Naive thymus-derived CD4-positive, alpha-beta T cell (primary cell): Measurements from ENCODE around the gene MACF1. TPM values are rescaled to one million over a fixed set of nuclear protein-coding genes. Genes with fewer than 3 reads are reported as not detected.

ENCODE experiments used
- ATAC-seq: fragments of 150-1000 bp; cut with Tn5 transposase; 2 replicates; pipeline ENCODE4 v1.10.0; 2021; ENCODE audit warnings: mild to moderate bottlenecking, moderate library complexity
- CTCF ChIA-PET: fragments of 350-600 bp; sonication (Branson Sonifier 250); formaldehyde crosslinking; loops from one replicate; lab custom pipeline; 2021; ENCODE audit warnings: antibody characterized with exemption; lab: Charles Lee
- POLR2A ChIA-PET: fragments of 350-600 bp; sonication (Branson Sonifier 250); formaldehyde crosslinking; loops from one replicate; lab custom pipeline; 2021; ENCODE audit warnings: antibody characterized with exemption, inconsistent platforms; lab: Charles Lee
- DNase-seq, 9 donors: peaks; one replicate each; pipeline versions ENCODE4 v3.0.0 to v3.0.0-alpha.2; 2020 to 2022; ENCODE audit warnings: mixed read lengths in 1 of 9
- H3K27ac ChIP-seq: one replicate; pipeline ENCODE4 v1.7.0; 2013; ENCODE audit warnings: mild to moderate bottlenecking, low read depth, low read length, moderate library complexity
- H3K27me3 ChIP-seq, 2 donors: one replicate each; pipeline ENCODE4 v1.7.0; 2013; ENCODE audit warnings: low read length in 2 of 2, mild to moderate bottlenecking in 2 of 2, moderate library complexity in 2 of 2; ENCODE audit not compliant: control insufficient read depth in 2 of 2, insufficient read depth in 2 of 2
- H3K36me3 ChIP-seq, 3 experiments: 1 replicate in 2 of 3; 2 replicates in 1 of 3; pipeline ENCODE4 v1.7.0; 2013; ENCODE audit warnings: low read length in 3 of 3, mild to moderate bottlenecking in 3 of 3, moderate library complexity in 1 of 3; ENCODE audit not compliant: insufficient read depth in 3 of 3, control insufficient read depth in 2 of 3
- H3K4me1 ChIP-seq, 2 donors: one replicate each; pipeline ENCODE4 v1.7.0; 2013; ENCODE audit warnings: low read length in 2 of 2, mild to moderate bottlenecking in 2 of 2, moderate library complexity in 1 of 2; ENCODE audit not compliant: control insufficient read depth in 2 of 2, insufficient read depth in 2 of 2
- H3K4me3 ChIP-seq: 2 replicates; pipeline ENCODE4 v1.7.0; 2013; ENCODE audit warnings: mild to moderate bottlenecking, low read length
- H3K9me3 ChIP-seq, 3 experiments: 1 replicate in 2 of 3; 2 replicates in 1 of 3; pipeline ENCODE4 v1.7.0; 2013; ENCODE audit warnings: low read length in 3 of 3; ENCODE audit not compliant: control insufficient read depth in 2 of 3
- H3K27ac Mint-ChIP-seq, 9 donors: one replicate each; pipeline ENCODE4 v1.8.0; 2020 to 2022; ENCODE audit warnings: mixed read lengths in 9 of 9, mild to moderate bottlenecking in 8 of 9, moderate library complexity in 5 of 9, inconsistent platforms in 2 of 9
- H3K27me3 Mint-ChIP-seq, 5 donors: one replicate each; pipeline ENCODE4 v1.8.0; 2021 to 2022; ENCODE audit warnings: mixed read lengths in 5 of 5, mild to moderate bottlenecking in 1 of 5
- H3K36me3 Mint-ChIP-seq, 5 donors: one replicate each; pipeline ENCODE4 v1.8.0; 2020 to 2022; ENCODE audit warnings: mixed read lengths in 5 of 5, mild to moderate bottlenecking in 3 of 5, inconsistent platforms in 1 of 5
- H3K4me1 Mint-ChIP-seq, 7 donors: one replicate each; pipeline ENCODE4 v1.8.0; 2020 to 2022; ENCODE audit warnings: mixed read lengths in 7 of 7, mild to moderate bottlenecking in 3 of 7, inconsistent platforms in 1 of 7
- H3K4me3 Mint-ChIP-seq, 10 donors: one replicate each; pipeline ENCODE4 v1.8.0; 2020 to 2022; ENCODE audit warnings: mild to moderate bottlenecking in 10 of 10, mixed read lengths in 10 of 10, moderate library complexity in 6 of 10, inconsistent platforms in 2 of 10
- H3K9me3 Mint-ChIP-seq, 11 donors: one replicate each; pipeline ENCODE4 v1.8.0; 2020 to 2022; ENCODE audit warnings: mixed read lengths in 11 of 11, mild to moderate bottlenecking in 4 of 11, inconsistent platforms in 1 of 11, moderate library complexity in 1 of 11
- intact Hi-C, 2 donors: fragments of 100-400 bp; cut with micrococcal nuclease; formaldehyde crosslinking; loops; one replicate each; pipeline ENCODE4 v1.15.1; 2023
- polyA plus RNA-seq, 2 donors: library from polyadenylated mRNA; unstranded; fragments of 300-500 nt; fragmentation: Illumina TruSeq; gene quantifications; one replicate each; pipeline ENCODE4 v1.2.3, GENCODE V29; 2021
- total RNA-seq, 6 experiments: library from RNA in 5 of 6; stranded (reverse) in 5 of 6; gene quantifications; 1 replicate in 5 of 6; 2 replicates in 1 of 6; pipeline ENCODE4 v1.2.3 and lab custom pipeline; 2021 to 2026

The MACF1 gene
- total and polyA plus RNA-seq, 7 experiments from 2014 or later, result 21.2 to 409 (median 288) TPM

DNA sequence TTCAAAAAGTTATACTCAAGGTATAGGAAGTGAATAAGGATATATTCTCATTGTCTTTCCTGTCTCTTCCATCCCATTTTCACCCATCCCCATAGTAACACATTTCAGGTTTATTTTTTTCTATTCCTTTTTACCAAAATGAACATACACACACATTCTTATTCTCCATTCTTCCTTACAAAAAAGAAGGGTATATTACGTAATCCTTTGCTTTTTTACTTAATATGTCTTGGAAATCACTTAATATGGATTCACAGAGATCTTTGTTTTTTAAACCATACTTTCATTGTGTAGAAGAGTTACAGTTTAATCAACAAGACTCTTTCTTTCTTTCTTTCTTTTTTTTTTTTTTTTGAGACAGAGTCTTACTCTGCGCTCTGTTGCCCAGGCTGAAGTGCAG, 158.8 kb downstream of the MACF1 start:
- intact Hi-C loops, result no loop called here

GRCh38 chr1:39368045-39368444, 163.6 kb downstream of the MACF1 start:
- peaks cover 7 to 64% (median 39%) of the 10 kb centered on the region in 3 experiments for H3K36me3 ChIP-seq
- H3K27ac Mint-ChIP-seq, result peak overlapping the region in 1 of 9 donors; percentile 19

More for the DNA sequence above, 158.8 kb downstream of the MACF1 start:
- Mint-ChIP-seq H3K27ac (peak overlapping the region in 5 of 9 donors; percentile 17 to 46 (median 25)), H3K36me3 (peaks cover 13 to 49% (median 25%) of the 10 kb centered on the region in 5 donors), H3K4me3 (no peak overlapping the region), H3K27me3 (no peaks in the 10 kb centered on the region), H3K4me1 (peaks cover 0 to 4% (median 0%) of the 10 kb centered on the region in 7 donors), H3K9me3 (no peaks in the 10 kb centered on the region)
- ChIA-PET CTCF (no interaction called here), POLR2A (no interaction called here)
- Histone ChIP-seq H3K27me3 (no peaks in the 10 kb centered on the region), H3K9me3 (no peaks in the 10 kb centered on the region), H3K27ac (no peak overlapping the region), H3K36me3 (peaks cover 12 to 57% (median 18%) of the 10 kb centered on the region in 3 experiments), H3K4me1 (no peaks in the 10 kb centered on the region), H3K4me3 (no peak overlapping the region)
- DNase-seq (no peak), ATAC-seq (no peak)

DNA sequence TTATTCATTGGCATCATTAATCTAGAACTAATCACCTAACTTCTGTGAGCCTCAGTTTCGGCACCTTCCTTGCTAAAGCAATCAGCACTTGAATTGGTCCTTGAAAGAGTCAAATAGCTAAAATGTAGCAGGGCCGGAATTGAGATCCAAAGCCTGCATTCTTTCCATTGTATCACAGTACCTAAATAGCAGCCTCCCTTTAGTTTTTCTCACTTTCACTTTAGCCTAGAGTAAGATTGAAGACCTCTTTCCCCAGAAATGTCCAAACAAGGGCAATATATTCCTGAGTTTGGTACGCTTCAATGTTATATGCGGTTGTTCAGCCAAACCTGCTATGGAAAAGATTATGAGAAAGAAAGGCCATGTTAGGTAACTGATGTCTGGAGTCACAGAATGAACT, 165.1 kb downstream of the MACF1 start:
- no peaks in the 10 kb centered on the region for H3K9me3 ChIP-seq
- Mint-ChIP-seq H3K27me3 (no peaks in the 10 kb centered on the region), H3K27ac (peak overlapping the region in 1 of 9 donors; percentile 59), H3K36me3 (peaks cover 17 to 44% (median 33%) of the 10 kb centered on the region in 5 donors), H3K4me3 (no peak overlapping the region), H3K4me1 (peaks cover 0 to 3% (median 0%) of the 10 kb centered on the region in 7 donors), H3K9me3 (no peaks in the 10 kb centered on the region)
- no peaks in the 10 kb centered on the region for H3K4me1 ChIP-seq
- no peak for DNase-seq
- H3K27me3 ChIP-seq, result no peaks in the 10 kb centered on the region
- H3K36me3 ChIP-seq, result peaks cover 7 to 72% (median 39%) of the 10 kb centered on the region in 3 experiments
- intact Hi-C loops, result no loop called here
- POLR2A ChIA-PET, result no interaction called here
- no peak overlapping the region for H3K27ac ChIP-seq
- CTCF ChIA-PET, result interaction anchor here (0.5 to 0.7 kb wide), 2 partner anchors 168 to 426 kb away, joined by 4 read pairs; no protein-coding TSS in a partner anchor
- no peak for ATAC-seq
- H3K4me3 ChIP-seq, result no peak overlapping the region

More at GRCh38 chr1:39368045-39368444, 163.6 kb downstream of the MACF1 start:
- no peak overlapping the region for H3K27ac ChIP-seq
- intact Hi-C loops, result no loop called here
- ChIA-PET POLR2A (interaction anchor here (0.6 kb wide), 1 partner anchor 194 kb away, joined by 4 read pairs; no protein-coding TSS in a partner anchor), CTCF (interaction anchor here (1.1 kb wide), 1 partner anchor 9 kb away, joined by 3 read pairs; no protein-coding TSS in a partner anchor)
- no peak overlapping the region for H3K4me3 Mint-ChIP-seq
- ATAC-seq (no peak), DNase-seq (no peak)
- no peaks in the 10 kb centered on the region for H3K9me3 ChIP-seq
- H3K4me1 ChIP-seq, result no peaks in the 10 kb centered on the region
- no peaks in the 10 kb centered on the region for H3K27me3 ChIP-seq
- H3K4me1 Mint-ChIP-seq, result peaks cover 0 to 3% (median 0%) of the 10 kb centered on the region in 7 donors
- peaks cover 17 to 48% (median 31%) of the 10 kb centered on the region in 5 donors for H3K36me3 Mint-ChIP-seq
- H3K27me3 Mint-ChIP-seq, result no peaks in the 10 kb centered on the region
- H3K9me3 Mint-ChIP-seq, result no peaks in the 10 kb centered on the region
- H3K4me3 ChIP-seq, result no peak overlapping the region

- Histone ChIP-seq H3K27me3 (no peaks in the 10 kb centered on the region), H3K4me3 (no peak overlapping the region), H3K27ac (no peak overlapping the region), H3K4me1 (no peaks in the 10 kb centered on the region), H3K36me3 (peaks cover 7 to 75% (median 41%) of the 10 kb centered on the region in 3 experiments), H3K9me3 (no peaks in the 10 kb centered on the region)
- Mint-ChIP-seq H3K36me3 (peaks cover 17 to 46% (median 34%) of the 10 kb centered on the region in 5 donors), H3K4me1 (peaks cover 0 to 3% (median 0%) of the 10 kb centered on the region in 7 donors), H3K27ac (peak overlapping the region in 1 of 9 donors; percentile 59), H3K9me3 (no peaks in the 10 kb centered on the region), H3K27me3 (no peaks in the 10 kb centered on the region), H3K4me3 (no peak overlapping the region)
- DNase-seq (no peak), ATAC-seq (no peak)
- intact Hi-C loops, result no loop called here
- ChIA-PET CTCF (no interaction called here), POLR2A (no interaction called here)
These were observed 166.1 kb downstream of the MACF1 start for GRCh38 chr1:39370602-39371001.

GRCh38 chr1:39372105-39372504, 167.6 kb downstream of the MACF1 start:
- DNase-seq, result no peak
- Histone ChIP-seq H3K27me3 (no peaks in the 10 kb centered on the region), H3K27ac (no peak overlapping the region), H3K36me3 (peaks cover 7 to 82% (median 44%) of the 10 kb centered on the region in 3 experiments), H3K4me1 (no peaks in the 10 kb centered on the region), H3K9me3 (no peaks in the 10 kb centered on the region), H3K4me3 (no peak overlapping the region)
- Mint-ChIP-seq H3K4me3 (no peak overlapping the region), H3K27ac (peak overlapping the region in 1 of 9 donors; percentile 27), H3K4me1 (peaks cover 0 to 3% (median 0%) of the 10 kb centered on the region in 7 donors), H3K9me3 (no peaks in the 10 kb centered on the region), H3K36me3 (peaks cover 17 to 49% (median 32%) of the 10 kb centered on the region in 5 donors), H3K27me3 (no peaks in the 10 kb centered on the region)
- POLR2A ChIA-PET, result interaction anchor here (1.0 kb wide), 1 partner anchor 52 kb away, joined by 4 read pairs; no protein-coding TSS in a partner anchor
- no peak for ATAC-seq
- intact Hi-C loops, result no loop called here
- CTCF ChIA-PET, result no interaction called here

GRCh38 chr1:39376656-39377055, 172.2 kb downstream of the MACF1 start:
- intact Hi-C loops, result no loop called here

More at GRCh38 chr1:39376656-39377055, 172.2 kb downstream of the MACF1 start:
- H3K36me3 Mint-ChIP-seq, result peaks cover 5 to 45% (median 23%) of the 10 kb centered on the region in 5 donors
- no peak for DNase-seq
- H3K27me3 ChIP-seq, result no peaks in the 10 kb centered on the region
- no peaks in the 10 kb centered on the region for H3K9me3 ChIP-seq
- ATAC-seq, result no peak
- ChIA-PET POLR2A (interaction anchor here (0.6 to 1.2 kb wide), 3 partner anchors 23 to 36 kb away, joined by 3 to 5 read pairs (median 5); no protein-coding TSS in a partner anchor), CTCF (interaction anchor here (1.3 to 4.7 kb wide), 2 partner anchors 34 to 162 kb away, joined by 6 to 26 read pairs; no protein-coding TSS in a partner anchor)
- peaks cover 26 to 67% (median 46%) of the 10 kb centered on the region in 3 experiments for H3K36me3 ChIP-seq
- no peaks in the 10 kb centered on the region for H3K4me1 ChIP-seq
- peaks cover 0 to 4% (median 0%) of the 10 kb centered on the region in 7 donors for H3K4me1 Mint-ChIP-seq
- no peak overlapping the region for H3K4me3 Mint-ChIP-seq
- H3K4me3 ChIP-seq, result no peak overlapping the region
- H3K9me3 Mint-ChIP-seq, result no peaks in the 10 kb centered on the region
- no peaks in the 10 kb centered on the region for H3K27me3 Mint-ChIP-seq
- no peak overlapping the region for H3K27ac ChIP-seq
- peak overlapping the region in 1 of 9 donors; percentile 6 for H3K27ac Mint-ChIP-seq
